NCI-H69 (cell line): ENCODE data around the gene TMX4.

Experiments used
- DNase-seq: peaks from one replicate; lab custom pipeline; 2025; lab: John Stamatoyannopoulos, UW

Gene TMX4

DNA sequence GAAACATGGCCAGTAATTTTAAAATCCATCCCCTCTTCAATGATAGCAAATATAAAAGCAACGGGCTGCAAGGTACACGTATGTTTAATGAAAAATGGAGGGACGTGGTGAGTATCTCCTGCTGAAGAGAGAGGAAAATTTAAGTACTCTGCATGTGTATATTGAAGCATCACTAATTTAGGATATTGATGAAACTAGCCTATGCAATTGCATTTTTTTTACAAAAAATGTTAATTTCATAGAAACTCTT is 362 bp upstream of the TMX4 start:
- no peak for DNase-seq

DNA sequence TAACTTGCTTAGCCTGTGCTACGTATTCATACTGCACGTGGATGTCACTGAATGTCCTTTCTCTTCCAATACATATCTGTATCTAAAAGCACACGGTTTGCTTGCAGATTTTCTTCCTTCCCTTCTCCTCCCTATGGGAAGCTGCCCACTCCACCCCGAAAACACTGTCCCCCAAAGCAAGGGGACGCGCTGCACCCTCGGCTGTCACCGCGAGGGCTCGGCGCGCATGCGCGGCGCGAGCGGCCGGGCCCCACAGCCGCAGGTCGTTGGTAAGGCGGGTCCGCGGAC is 659 bp downstream of the TMX4 start:
- peak; percentile 93 for DNase-seq

GRCh38 chr20:8012724-8013123 is 6.8 kb downstream of the TMX4 start:
- no peak for DNase-seq

DNA sequence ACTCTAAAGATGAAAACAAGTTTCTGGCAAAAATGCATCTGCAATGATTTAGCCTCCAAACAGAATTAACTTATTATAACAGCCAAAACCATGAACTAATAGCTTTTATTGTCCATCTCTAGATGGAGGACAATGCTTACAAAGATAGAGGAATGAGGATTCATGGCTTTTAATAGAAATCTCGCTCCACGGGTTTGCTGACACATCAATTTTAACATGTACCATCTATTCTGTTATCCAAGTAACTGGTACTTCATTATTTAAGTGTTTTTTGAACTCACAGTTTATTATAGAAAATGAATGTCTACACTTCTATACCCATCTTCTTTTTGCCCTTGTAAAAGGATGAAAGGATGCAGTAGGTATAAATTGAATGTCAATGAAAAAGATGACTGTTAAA is 10.8 kb downstream of the TMX4 start:
- no peak for DNase-seq

DNA sequence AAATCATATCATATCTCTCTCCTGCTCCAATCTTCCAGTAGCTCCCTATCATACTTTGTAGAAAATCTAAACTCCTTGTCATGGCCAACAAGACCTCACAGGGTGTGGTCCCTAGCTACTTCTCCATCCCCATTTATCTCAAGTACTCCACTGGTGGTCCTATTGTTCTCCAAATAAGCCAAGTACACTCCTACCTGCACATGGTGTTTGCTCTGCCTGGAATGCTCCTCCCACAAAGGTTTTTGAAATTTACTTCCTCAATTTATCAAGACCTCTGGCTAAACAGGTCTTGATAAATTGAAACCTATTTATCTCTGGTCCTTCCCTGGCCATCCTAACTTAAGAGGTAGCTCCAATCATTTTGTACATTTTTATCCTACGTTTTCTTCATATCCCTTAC is 12.1 kb downstream of the TMX4 start:
- DNase-seq: peak; percentile 91

DNA sequence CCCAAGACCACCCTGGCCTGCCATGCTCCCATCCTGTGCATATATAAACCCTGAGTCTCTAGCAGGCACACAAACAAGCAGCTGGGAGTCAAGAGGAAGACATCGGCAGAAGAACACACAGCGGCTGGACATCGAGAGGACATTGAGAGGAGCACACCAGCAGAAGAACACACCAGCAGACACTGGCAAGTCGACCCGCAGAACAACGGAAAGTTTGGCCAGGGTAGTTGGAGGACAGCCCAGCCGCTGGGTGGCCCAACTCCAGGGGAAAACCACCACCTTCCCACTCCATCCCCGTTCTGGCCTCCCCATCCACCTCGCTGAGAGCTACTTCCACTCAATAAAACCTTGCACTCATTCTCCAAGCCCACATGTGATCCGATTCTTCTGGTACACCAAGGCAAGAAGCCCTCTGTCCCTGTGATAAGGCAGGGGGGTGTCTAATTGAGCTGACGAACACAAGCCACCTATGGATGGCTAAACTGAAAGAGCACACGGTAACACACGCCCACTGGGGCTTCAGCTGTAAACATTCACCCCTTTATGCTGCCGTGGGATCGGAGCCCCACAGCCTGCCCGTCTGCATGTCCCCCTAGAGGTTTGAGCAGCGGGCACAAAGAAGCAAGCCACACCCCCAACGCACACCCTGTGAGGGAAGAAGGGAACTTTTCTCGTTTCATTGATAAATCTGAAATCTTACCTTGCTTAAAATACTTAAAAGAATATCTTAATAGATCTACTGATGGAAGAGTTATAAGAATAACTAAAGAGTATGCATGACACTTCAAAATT is 13.8 kb downstream of the TMX4 start:
- peak; percentile 73 for DNase-seq

- DNase-seq: peak; percentile 97
Measured at GRCh38 chr20:8005033-8005432, 14.5 kb downstream of the TMX4 start.

DNA sequence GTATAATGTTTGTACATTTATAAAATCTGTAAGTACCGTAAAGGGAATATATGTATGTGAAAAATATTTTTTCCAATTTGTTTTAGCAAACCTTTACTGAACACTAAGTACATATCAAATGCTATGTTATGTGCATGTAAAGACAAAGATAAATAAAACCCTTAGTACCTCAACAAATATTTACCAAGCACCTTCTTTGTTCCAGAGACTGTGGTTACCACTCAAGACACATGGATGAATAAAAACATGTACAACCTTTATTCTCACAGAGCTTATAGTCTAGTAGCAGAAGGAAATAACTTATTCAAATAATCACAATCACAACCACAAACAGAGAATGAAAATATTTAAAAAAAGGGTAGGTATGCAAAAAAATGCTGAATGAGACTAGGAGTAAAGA is 17.5 kb downstream of the TMX4 start:
- peak; percentile 51 for DNase-seq

DNA sequence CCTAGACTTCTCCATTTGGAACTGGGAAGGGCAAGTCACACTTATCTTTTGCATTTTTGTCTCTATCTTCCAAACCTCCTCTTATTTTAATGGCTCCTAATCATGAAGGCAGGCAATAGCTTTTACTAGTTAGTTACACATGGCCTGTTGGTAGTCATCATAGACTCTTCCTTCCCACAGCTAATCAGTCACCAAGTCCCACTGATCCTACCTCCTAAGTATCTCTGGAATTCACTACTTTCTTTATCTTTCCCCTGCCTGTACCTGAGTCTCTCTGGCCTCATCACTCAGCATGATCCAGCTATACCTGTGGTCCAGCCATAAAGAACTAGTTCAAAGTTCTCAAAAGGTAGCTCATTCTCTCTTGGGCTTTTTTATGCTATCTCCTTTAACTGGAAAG is 18.8 kb downstream of the TMX4 start:
- no peak for DNase-seq

DNA sequence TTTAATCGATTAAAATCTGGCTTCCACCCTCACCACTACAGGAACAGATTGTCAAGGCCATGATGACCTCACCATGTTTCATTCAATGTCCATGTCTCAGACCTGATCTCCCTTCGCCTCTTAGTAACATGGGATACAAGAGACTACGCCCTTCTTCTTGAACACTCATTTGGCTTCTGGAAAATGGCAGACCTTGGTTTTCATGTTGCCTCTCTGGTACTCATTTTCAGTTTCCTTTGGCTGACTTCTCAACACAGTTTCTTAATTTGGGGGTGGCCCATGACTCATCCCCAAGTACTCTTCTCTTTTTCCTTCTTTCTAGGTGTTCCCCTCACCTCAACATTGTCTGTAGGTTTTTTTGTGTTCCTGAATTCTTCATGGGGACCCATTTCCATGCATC is 22.7 kb downstream of the TMX4 start:
- no peak for DNase-seq

DNA sequence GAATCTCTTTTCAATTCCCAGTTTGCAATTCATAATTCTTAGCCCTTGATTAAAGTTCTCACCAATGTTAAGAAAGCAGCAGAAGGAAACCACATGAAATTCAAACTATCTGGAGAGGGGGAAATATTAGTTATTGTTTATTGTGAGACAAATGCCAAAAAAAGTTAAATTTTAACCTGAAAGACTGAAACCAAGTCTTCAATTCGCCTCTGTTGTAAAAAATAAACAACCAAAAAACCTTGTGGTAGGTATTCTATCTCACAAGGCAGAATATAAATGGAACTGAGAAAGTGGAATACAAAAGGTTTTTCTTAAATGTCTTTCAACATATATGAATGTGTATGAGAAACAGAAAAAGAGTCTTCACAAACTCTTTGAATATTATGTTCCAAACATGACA is 24.8 kb downstream of the TMX4 start:
- DNase-seq: no peak

DNA sequence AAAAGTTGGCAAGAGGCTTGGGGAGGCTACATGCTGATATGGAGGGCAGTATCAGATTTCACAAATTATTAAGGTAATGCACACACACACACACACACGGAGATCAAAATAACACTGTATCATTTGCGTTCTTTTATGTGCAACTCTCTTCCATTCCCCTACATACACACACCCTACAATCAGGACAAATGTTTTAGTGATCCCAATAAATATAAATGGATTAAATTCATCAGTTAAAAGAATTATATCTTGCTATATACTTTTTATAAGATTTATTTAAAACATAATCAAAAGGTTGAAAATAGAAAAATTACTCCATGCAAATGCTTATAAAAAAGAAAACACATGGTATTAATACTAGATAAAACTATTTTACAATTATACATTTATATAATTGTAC is 25.9 kb downstream of the TMX4 start:
- no peak for DNase-seq

DNA sequence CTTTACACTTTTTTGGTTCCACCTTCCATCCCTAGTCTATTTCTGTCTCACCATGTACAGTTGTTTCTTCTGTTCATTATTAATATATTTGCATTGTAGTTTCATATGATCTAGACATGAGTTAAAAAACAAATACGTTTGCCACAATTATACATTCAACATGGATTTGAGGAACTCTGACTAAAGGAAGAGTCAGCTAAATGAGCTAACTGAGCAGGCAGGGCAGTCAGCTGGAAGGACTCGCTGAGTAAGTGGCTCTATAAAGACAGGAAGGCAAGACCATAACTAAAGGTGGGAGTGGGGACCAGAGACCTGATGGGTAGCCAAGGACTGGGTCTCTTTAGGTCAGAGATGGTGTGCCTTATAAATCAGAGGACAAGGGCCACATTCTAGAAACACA is 26.3 kb downstream of the TMX4 start:
- no peak for DNase-seq

DNA sequence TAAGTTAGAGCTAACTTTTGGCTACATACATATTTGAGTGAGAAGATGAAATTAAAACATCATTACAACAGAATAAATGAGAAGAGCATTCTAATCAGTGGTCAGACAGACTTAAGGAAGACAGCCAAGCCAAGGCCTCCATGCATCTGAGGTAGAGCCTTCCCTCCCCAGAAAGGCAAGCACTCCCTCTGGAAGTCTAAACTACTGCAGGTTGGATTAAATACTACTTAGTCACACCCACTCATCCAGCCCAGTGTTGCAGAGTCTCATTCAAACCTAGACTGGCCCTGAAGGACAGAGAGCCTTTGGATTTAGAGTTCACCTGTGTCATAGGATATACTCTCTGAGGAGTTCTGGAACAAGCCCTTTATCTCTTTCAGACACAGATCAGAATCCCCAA is 29.2 kb downstream of the TMX4 start:
- no peak for DNase-seq

- DNase-seq: no peak
Measured at GRCh38 chr20:7989379-7989778, 30.2 kb downstream of the TMX4 start.

DNA sequence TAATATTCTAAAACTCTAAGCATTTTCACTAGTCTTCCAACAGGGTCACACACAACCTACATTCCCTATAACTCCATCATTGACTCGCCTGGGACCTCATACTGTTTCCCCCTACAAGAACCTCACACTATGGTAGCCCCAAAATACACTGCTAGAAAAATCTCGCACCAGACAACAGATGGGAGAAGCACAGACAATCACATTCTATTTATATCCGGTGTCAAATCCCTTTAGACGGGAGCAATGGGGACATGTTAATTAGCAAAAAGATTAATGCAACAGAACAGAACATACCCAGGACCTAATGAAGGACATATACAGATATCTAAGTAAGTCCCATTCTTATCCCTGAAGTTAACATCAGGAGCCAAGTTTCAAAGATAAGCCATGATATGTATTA is 33.6 kb downstream of the TMX4 start:
- no peak for DNase-seq

- no peak for DNase-seq
Measured at GRCh38 chr20:7984192-7984591, 35.4 kb downstream of the TMX4 start.

DNA sequence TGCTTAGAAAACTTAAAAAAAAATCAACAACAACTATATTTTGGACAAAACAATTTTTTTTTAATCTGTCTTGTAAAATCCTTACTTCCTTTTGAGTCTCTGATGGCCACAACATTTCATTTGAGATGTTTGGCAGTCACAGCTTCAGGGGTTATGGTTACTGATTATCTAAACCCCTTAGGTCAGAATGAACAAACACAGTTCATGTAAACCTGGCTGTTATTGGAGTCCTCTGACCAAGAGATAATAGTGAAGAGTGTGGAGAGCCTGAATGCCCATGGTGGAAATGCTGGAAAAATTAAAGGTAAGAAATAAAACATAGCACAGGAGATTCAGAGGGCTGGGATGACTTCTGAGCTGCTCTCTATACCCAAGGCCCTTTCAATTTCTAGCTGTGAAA is 38.2 kb downstream of the TMX4 start:
- no peak for DNase-seq

GRCh38 chr20:7980332-7981046 is 39.1 kb downstream of the TMX4 start:
- peak; percentile 40 for DNase-seq

DNA sequence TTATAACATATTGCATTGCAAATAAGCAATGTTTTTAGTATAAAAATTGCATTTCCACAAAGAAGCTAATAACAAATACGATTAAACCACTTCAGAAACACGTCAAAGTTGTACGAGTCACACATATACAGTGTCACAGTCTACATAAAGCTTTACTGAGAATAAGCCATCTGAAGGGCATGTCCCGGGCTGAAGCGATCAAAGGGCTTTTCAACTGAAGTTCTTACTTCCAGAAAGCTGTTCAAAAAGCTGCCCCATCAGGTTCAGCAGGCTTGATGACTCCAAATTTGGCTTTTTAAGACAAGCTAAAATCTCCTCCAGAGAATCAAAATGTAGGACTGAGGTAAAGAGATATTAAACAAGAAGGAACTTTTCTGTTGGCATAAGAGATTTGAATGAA is 41.9 kb downstream of the TMX4 start:
- no peak for DNase-seq

DNA sequence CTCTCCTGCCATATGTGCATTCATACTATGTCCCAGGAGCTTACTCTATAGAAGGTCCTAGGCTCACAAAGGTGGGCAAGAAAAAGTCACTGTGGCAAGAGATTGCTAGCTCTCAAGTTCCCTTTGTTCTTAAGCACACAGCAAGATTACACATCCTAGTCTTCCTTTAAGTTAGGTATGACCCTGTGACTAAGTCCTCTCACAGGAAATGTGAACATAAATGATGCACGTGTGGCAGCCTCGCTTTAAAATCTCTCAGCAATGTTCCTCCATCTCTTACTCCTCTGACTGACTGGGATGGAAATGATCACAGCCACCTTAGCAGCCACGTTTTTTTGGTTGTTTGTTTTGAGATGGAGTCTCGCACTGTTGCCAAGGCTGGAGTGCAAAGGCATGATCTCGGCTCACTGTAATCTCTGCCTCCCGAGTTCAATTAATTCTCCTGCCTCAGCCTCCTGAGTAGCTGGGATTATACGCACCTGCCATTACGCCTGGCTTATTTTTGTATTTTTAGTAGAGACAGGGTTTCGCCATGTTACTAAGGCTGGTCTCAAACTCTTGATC is 43.6 kb downstream of the TMX4 start:
- no peak for DNase-seq

DNA sequence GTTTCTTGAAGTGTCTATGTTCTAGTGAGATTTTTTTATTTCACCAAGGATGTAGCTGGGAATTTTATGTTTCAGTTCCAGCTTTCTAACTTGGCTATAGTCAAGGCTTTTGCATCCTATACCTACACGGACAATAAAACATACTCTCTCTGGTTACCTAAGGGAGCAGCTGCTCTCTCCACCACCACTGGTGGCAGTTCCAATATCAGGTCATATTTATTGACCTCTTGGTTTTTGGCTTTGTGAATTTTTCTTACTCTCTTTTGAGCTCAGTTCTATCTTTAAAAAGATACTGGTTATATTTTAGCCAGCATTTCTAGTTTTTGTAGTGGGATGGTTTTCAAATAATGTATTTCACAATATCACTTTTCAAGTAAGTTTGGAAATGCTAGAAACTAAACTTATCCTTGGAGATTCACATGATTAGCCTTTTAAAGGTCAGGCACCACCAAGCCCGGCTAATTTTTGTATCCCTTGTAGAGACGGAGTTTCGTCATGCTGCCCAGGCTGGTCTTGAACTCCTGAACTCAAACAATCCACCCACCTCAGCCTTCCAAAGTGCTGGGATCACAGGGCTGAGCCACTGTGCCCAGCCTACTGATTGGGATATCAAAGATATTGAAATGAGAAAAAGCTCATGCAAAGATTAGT is 44.7 kb downstream of the TMX4 start:
- no peak for DNase-seq

- no peak for DNase-seq
Measured at GRCh38 chr20:7971536-7972280, 47.9 kb downstream of the TMX4 start.
